ENCODE data around the gene BBC3.

Gene BBC3

DNA sequence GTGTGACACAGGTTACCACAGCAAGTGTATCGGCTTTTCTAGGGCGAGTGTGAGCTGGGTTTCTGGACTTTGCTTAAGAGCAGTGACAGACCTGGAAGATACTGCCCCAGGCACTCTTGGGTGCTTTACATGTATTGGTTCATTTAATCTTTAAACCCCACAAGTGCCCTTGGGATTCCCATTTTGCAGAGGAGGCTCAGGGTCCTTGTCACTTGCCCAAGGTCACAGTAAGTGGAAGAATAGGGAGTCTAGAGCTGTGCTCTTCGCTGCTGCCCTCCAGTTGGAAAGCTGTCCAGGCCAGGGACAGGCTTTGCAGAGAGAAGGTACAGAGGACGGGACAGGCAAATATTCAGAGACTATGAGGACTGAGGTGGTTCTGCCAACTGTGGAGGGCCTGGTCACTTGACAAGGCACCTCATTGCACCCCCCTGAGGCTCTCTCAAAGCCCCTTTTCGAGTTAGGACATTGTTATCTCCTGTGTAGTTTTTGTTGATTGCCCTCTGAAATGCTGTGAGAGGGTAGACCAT lies 42.4 kb downstream of the BBC3 start:
- no peak for DNase-seq (ENCODE audit: low read depth)
- no peak overlapping the region for H3K4me3 ChIP-seq (ENCODE audit: low read depth, low read length)
- TF ChIP-seq CTCF (IDR thresholded peaks at IDR 0.05; ENCODE audit: low read depth, low read length, missing control alignments): no peak

DNA sequence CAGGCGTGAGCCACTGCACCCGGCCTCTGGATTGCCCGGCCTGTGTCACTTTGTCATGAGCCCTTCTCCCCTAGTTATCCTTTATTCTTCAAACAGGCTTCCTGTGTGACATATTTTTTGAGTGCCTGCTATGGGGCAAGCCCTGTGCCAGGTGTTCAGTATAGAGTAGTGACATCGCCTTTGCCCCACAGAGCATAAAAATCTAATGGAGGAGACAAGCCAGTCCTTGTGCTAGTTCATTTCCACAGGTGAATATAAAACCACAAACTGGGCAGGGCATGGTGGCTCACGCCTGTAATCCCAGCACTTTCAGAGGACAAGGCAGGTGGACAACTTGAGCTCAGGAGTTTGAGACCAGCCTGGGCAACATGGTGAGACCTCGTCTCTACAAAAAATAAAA lies 43.2 kb downstream of the BBC3 start:
- H3K4me3 ChIP-seq (ENCODE audit: low read depth, low read length): no peak overlapping the region
- no peak for DNase-seq (ENCODE audit: low read depth)
- no peak for TF ChIP-seq CTCF (IDR thresholded peaks at IDR 0.05; ENCODE audit: low read depth, low read length, missing control alignments)

DNA sequence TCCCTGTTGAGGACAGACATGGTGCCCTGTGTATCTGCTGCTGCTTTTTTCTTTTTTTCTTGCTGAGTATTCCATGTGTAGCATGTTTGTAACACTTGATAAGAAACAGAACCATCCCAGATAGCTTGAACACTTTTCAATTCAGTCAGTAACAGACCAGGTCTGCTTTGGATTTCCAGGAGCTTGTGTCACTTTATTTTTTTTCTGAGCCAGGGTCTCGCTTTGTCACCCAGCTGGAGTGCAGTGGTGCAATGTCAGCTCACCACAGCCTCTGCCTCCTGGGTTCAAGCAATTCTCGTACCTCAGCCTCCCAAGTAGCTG lies 43.7 kb downstream of the BBC3 start:
- no peak overlapping the region; the same call in 1 of the 2 replicates for H3K4me3 ChIP-seq (ENCODE audit: low read depth, low read length)
- no peak for TF ChIP-seq CTCF (IDR thresholded peaks at IDR 0.05; ENCODE audit: low read depth, low read length, missing control alignments)
- DNase-seq (ENCODE audit: low read depth): no peak

DNA sequence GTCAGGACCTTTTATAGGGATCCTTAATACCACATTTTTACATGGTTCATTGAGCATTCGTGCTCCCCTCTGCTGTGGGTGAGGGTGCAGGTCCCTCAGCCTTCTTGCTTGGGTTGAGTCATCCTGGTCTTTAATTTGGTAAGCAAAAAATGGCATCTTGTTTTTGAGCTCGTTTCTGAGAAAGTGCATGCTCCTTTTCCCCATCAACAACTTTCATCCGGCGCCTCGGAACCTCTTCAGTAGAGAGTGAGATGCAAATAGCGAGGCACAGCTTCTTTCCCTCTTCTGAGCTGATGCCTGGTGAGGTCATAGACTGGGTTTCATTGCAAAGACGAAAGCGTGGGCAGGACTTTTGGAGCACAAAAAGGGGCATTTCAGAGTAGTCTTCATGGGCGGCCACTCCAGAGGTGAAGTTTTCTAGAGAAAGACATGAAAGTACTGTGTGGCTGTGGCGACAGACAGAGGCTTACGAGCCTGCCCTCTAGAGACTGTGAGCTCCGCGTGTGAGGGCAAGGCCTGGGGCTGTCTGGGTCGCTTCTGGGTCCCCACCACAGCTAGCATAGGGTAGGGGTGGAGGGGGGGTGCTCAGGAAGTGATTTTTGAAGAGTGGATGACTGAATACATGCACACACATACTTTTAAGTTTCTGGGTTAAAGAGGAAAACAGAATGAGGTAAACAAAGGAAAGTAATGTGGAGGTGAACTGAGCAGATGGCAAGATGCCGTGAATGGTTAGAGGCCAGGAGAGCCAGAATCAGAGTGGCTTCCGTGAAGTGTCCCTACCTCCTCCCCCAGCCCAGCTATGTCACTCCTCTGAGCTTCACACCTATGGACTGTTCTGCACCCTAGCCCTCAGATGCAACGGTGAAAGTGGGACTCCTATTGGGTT lies 44.3 kb downstream of the BBC3 start:
- peak; percentile 84 for DNase-seq (ENCODE audit: low read depth)
- no peak overlapping the region; the same call in 1 of the 2 replicates for H3K4me3 ChIP-seq (ENCODE audit: low read depth, low read length)
- TF ChIP-seq CTCF (IDR thresholded peaks at IDR 0.05; ENCODE audit: low read depth, low read length, missing control alignments): peak; percentile 8

DNA sequence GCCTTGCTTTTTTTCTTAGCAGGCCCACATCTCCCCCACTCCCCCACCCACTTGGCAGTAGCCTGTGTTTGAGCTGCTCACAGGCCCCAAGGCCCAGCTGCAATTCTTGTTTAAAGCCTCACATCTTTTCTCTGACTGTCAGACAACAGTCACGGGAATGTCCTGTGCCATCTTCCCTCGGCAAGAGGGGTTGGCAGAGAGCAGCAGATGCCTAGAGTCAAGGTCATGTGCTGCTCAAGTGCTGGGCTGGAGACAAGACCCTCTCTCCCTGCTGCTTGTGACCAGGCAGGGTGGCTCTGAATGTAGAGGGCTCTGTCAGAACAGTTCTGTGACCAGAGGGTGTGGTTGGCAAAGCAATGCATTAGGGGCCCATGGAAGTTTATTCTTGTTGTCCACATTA lies 47.4 kb downstream of the BBC3 start:
- no peak overlapping the region for H3K4me3 ChIP-seq (ENCODE audit: low read depth, low read length)
- TF ChIP-seq CTCF (IDR thresholded peaks at IDR 0.05; ENCODE audit: low read depth, low read length, missing control alignments): no peak
- no peak for DNase-seq (ENCODE audit: low read depth)

GRCh38 chr19:47179653-47180310 lies 51.2 kb downstream of the BBC3 start:
- no peak overlapping the region for H3K4me3 ChIP-seq (ENCODE audit: low read depth, low read length)
- DNase-seq (ENCODE audit: low read depth): no peak
- TF ChIP-seq CTCF (IDR thresholded peaks at IDR 0.05; ENCODE audit: low read depth, low read length, missing control alignments): no peak

Data from GM12864 (cell line).